GM04503 (cell line): Measurements from ENCODE around the gene ETV4.
A peak's percentile ranks its signal among the peaks of the same experiment; 100 is the strongest.

ENCODE experiments used
- DNase-seq: peaks from one replicate; pipeline ENCODE4 v3.0.0-alpha.2; 2012; ENCODE audit warnings: low read depth

ETV4 gene

GRCh38 chr17:43543771-43544575 lies 2.2 kb downstream of the ETV4 start:
- DNase-seq, result no peak

DNA sequence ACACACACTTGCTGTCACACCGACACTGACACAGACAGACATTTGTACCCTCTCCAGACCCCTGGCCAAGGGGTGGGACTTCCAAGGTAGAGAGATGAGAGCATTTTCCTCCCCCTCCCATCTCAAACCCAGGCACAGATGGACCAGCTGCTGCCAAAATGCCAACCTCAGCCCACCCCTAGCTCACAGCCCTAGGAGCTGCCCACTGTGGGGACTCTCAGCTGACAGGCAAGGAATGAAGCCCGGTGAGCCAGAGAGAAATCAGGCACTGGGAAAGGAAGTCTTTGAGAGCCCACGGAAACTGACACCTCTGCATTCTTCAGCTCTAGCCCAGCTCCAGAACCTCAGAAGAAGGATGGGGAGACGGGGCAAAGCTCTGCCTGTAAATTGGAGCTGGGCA lies 2.8 kb downstream of the ETV4 start:
- no peak for DNase-seq

DNA sequence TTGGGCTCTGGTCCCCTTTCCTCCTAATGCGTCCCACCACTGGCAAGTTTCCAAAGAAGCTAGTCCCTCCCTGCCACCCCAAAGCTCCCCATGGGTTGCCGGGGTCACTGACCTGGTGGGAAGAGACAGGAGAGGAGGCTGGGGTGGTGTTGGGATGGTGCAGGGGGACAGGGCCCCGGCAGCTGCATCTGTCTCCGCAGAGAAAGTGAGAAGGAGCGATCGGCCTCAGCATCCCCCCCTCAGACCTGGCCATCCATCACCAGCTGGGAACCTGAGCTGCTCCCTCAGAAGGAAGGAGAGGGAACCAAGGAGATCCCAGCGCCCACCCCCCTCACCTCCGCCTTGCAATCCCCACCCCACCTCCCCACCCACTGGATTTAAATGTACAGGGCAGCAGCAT lies 3.3 kb downstream of the ETV4 start:
- DNase-seq, result no peak

GRCh38 chr17:43540821-43541674 lies 5.1 kb downstream of the ETV4 start:
- no peak for DNase-seq

- peak; percentile 44 for DNase-seq
Measured at GRCh38 chr17:43536236-43536992, 9.7 kb downstream of the ETV4 start.

- no peak for DNase-seq
Measured at GRCh38 chr17:43534909-43535308, 11.2 kb downstream of the ETV4 start.

DNA sequence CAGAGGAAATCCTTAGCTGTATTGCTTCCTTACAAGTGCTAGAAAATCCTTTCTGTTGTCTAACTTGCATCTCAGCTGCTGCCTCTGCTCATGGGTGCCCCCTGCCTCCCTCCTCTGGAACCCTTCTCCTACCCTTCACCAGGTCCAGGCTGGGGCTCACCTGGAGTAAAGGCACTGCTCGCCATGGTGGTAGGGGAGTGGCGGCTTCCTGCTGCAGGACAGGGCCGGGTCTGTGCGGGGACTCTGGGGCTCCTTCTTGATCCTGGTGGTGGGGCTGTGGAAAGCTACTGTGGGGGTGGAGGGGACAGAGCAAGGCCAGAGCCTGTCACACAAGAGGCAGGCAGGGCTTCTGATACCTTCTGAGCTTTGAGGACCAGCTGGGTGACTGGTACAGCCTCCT lies 12.4 kb downstream of the ETV4 start:
- no peak for DNase-seq

DNA sequence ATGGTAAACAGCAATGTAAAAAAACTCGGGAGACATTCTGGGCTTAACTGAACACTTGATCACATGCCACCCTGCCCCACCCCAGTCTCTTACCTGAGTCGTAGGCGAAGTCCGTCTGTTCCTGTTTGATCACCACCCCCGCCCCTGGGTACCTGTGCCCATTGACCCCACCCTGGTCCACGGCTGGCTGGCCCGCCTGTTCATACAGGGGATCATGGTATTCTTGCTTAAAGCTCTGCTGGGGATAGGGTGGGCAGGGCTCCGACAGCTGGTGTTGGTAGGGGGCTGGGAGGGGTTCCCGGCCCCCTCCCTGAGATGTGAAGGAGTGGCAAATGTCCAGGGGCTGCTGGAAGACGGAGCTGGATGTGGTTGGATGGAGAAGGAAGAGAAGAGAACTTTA lies 13.6 kb downstream of the ETV4 start:
- no peak for DNase-seq

GRCh38 chr17:43531955-43532354 lies 14.2 kb downstream of the ETV4 start:
- DNase-seq, result no peak

DNA sequence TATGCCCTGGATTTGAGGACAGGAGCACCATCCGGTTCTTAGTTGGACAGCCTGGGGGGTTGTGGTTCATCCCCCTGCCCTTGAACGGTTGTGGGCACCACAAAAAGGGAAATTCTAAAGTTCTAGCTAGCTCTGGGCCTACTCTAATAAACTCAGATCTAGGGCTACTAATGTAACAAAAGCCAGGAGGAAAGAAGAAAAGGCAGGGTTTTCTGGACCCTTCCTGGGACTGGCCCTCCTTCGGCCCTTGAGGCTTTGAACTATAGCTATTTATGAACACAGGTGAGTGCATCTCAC lies 15.1 kb downstream of the ETV4 start:
- DNase-seq, result no peak

GRCh38 chr17:43530288-43531081 lies 15.7 kb downstream of the ETV4 start:
- peak; percentile 28 for DNase-seq

DNA sequence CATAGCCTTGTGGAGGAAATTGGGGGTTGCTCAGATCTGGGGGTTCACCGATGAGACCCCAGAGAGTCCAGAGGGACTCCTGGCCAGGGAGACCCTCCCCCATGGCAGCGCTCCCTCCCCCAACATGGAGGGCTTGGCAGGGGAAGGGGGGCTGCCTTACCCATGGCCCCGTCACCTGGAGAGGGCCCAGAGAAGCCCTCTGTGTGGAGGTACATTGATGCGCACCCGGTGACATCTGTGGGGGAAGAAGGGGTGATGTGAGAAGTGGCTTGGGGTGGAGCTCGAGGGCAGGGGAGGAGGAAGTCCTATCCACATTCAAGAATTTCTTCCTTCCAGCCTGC lies 16.2 kb downstream of the ETV4 start:
- no peak for DNase-seq

DNA sequence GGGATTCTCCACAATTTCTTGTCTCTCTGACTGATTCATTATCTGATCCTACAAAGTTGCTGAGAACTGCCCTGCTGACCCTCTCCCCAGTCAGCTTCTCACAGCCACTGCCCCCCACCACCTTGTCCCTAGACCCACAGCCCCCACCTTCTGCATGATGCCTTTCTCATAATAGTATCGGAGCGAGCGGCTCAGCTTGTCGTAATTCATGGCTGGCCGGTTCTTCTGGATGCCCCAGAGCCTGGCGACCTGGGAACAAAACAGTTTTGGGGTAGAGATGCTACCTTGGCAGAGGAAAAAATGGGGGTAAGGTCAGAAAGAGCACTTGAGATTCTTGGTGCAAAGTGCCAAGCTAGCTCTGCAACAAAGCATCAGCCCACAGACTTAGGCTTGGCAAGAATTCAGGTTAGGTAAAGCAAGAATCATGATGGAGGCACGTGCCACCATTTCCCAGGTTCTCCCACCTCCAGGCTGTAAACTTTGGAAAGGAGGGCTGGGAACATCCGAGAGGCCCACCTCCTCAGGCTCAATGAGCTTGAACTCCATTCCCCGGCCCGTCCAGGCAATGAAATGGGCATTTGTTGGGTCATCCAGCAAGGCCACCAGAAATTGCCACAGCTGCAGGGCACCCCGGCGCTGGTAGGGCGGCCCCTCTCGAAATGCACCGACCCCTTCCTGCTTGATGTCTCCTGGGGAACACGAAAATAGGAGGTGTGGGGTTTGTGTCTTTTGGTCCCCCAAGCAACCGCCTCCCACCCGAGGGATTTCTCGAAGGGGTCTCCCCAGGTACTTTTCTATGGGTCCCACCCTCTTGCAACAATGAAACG lies 16.9 kb downstream of the ETV4 start:
- no peak for DNase-seq

DNA sequence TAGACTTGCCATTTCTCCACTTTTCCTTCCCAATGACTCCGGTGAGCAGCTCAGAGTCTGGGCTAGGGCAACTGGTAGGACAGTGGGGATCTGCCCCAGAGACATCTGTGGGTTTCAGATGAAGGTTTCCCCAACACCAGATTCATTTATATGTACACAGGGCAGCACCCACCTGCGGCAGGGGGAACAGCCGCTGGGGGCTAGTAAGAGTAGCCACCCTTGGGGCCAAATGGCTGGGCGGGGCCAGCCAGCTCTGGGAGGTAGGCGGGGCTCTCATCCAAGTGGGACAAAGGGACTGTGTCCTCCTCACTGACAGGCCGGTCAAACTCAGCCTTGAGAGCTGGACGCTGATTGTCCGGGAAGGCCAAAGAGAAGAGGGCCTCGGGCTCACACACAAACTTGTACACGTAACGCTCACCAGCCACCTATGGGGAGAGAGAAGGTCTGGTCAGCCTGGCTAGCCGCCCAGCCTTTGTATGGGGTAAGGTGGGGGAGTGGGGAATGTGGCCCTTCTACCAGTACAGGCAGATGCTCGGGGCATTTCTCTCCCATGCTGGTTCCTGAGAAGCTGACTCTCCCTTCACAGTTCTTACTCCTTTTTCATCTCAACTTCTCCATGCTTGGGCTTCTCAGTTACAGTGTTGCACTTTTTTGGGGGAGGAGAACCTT lies 17.7 kb downstream of the ETV4 start:
- no peak for DNase-seq

DNA sequence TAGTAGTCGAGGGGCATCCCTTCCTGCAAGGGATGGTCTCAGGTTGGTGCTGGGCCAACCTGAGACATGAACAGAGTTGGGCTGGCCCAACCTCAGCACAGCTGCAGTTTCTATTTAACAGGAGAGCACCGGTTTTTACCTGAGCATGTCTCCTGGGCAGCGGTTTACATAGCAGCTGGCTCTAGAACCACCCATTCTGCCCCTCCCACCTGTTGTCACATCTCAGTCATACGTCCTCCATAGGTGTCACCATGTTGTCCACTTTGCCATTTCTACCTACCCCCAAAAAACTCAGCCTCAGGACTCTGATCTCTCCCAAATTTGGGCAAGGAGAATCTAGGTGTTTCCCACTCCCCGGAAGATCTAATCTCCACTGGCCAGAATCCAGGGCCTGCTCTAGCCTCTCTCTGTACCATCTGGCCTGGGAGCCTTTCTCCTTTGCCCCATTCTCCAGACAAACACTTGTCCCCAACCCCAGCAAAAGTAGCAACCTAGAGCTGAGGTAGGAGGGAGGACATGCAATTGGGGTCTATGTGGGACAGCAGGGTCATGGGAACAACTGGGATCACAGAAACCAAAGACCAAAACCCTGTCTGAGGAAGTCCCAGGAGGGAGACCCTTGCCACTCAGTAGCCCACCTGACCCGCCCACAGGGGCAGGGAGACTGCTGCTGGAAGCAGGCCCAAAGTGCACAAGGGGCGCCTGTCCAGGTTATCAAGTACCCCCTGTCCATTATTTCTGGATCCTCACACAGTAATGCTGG lies 19.1 kb downstream of the ETV4 start:
- no peak for DNase-seq

- no peak for DNase-seq
Measured at GRCh38 chr17:43524945-43525575, 21.1 kb downstream of the ETV4 start.

DNA sequence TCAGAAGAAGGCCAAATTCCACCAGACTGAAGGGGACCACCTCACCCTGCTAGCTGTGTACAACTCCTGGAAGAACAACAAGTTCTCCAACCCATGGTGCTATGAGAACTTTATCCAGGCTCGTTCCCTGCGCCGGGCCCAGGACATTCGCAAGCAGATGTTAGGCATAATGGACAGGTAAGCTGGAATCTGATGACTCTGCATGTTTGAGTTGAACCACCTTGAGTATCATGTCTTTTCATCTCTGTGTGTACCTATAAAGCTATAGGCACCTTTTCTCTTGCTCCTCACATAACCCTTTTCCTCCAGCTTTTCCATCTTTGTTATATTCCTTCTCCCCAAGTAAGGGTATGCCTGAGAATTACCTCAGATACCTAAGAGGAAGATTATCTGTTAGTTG lies 24.8 kb downstream of the ETV4 start:
- DNase-seq, result no peak

- DNase-seq, result peak; percentile 44
Measured at GRCh38 chr17:43517615-43518386, 28.3 kb downstream of the ETV4 start.

GRCh38 chr17:43517161-43517560 lies 29.0 kb downstream of the ETV4 start:
- DNase-seq, result no peak
